ENCODE measurements around the gene ASH1L.
"Not testable (repeated sequence)": the region's sequence is repeated elsewhere in the genome, so short reads cannot be mapped to it uniquely, and the experiment has no call there.

Gene ASH1L

GRCh38 chr1:155526356-155526755, 36.2 kb downstream of the ASH1L start:
- Mint-ChIP-seq H3K4me3 (no peak overlapping the region), H3K4me1 (peaks cover 58% of the 10 kb centered on the region), H3K36me3 (peaks cover 7% of the 10 kb centered on the region), H3K9me3 (no peaks in the 10 kb centered on the region), H3K27me3 (no peaks in the 10 kb centered on the region), H3K27ac (no peak overlapping the region)

GRCh38 chr1:155522069-155522468, 40.5 kb downstream of the ASH1L start:
- peaks cover 71% of the 10 kb centered on the region for H3K4me1 Mint-ChIP-seq
- H3K9me3 Mint-ChIP-seq: no peaks in the 10 kb centered on the region
- H3K36me3 Mint-ChIP-seq: peaks cover 12% of the 10 kb centered on the region
- no peak overlapping the region for H3K4me3 Mint-ChIP-seq
- H3K27ac Mint-ChIP-seq: peak overlapping the region; percentile 23
- no peaks in the 10 kb centered on the region for H3K27me3 Mint-ChIP-seq

GRCh38 chr1:155518484-155518883, 44.1 kb downstream of the ASH1L start:
- H3K27ac Mint-ChIP-seq: peak overlapping the region; percentile 41
- peaks cover 80% of the 10 kb centered on the region for H3K4me1 Mint-ChIP-seq
- peaks cover 14% of the 10 kb centered on the region for H3K36me3 Mint-ChIP-seq
- H3K4me3 Mint-ChIP-seq: no peak overlapping the region
- H3K9me3 Mint-ChIP-seq: no peaks in the 10 kb centered on the region
- H3K27me3 Mint-ChIP-seq: no peaks in the 10 kb centered on the region

- H3K9me3 Mint-ChIP-seq: no peaks in the 10 kb centered on the region
- H3K27ac Mint-ChIP-seq: peak overlapping the region; percentile 74
- H3K36me3 Mint-ChIP-seq: peaks cover 7% of the 10 kb centered on the region
- peaks cover 59% of the 10 kb centered on the region for H3K4me1 Mint-ChIP-seq
- peak overlapping the region; percentile 81 for H3K4me3 Mint-ChIP-seq
- no peaks in the 10 kb centered on the region for H3K27me3 Mint-ChIP-seq
Measured at GRCh38 chr1:155514582-155515187, 47.9 kb downstream of the ASH1L start.

- Mint-ChIP-seq H3K9me3 (no peaks in the 10 kb centered on the region), H3K36me3 (peaks cover 4% of the 10 kb centered on the region), H3K4me3 (peak overlapping the region; percentile 40), H3K4me1 (peaks cover 59% of the 10 kb centered on the region), H3K27me3 (no peaks in the 10 kb centered on the region), H3K27ac (no peak overlapping the region)
Measured at GRCh38 chr1:155513300-155513916, 49.2 kb downstream of the ASH1L start.

GRCh38 chr1:155511385-155511784, 51.2 kb downstream of the ASH1L start:
- H3K27ac Mint-ChIP-seq, H3K36me3 Mint-ChIP-seq, H3K27me3 Mint-ChIP-seq, H3K9me3 Mint-ChIP-seq, H3K4me3 Mint-ChIP-seq: not testable (repeated sequence)
- H3K4me1 Mint-ChIP-seq: peaks cover 55% of the 10 kb centered on the region

GRCh38 chr1:155509064-155509463, 53.5 kb downstream of the ASH1L start:
- Mint-ChIP-seq H3K27ac (no peak overlapping the region), H3K27me3 (no peaks in the 10 kb centered on the region), H3K9me3 (no peaks in the 10 kb centered on the region), H3K36me3 (peaks cover 3% of the 10 kb centered on the region), H3K4me1 (peaks cover 43% of the 10 kb centered on the region), H3K4me3 (no peak overlapping the region)

- Mint-ChIP-seq H3K27ac (no peak overlapping the region), H3K36me3 (peaks cover 3% of the 10 kb centered on the region), H3K4me3 (peak overlapping the region; percentile 40), H3K27me3 (no peaks in the 10 kb centered on the region), H3K4me1 (peaks cover 37% of the 10 kb centered on the region), H3K9me3 (no peaks in the 10 kb centered on the region)
Measured at GRCh38 chr1:155507945-155508344, 54.7 kb downstream of the ASH1L start.

- not testable (repeated sequence) for H3K9me3 Mint-ChIP-seq, H3K4me3 Mint-ChIP-seq, H3K36me3 Mint-ChIP-seq, H3K27me3 Mint-ChIP-seq, H3K27ac Mint-ChIP-seq
- H3K4me1 Mint-ChIP-seq: peaks cover 33% of the 10 kb centered on the region
Measured at GRCh38 chr1:155505963-155506362, 56.6 kb downstream of the ASH1L start.

- Mint-ChIP-seq H3K36me3 (peaks cover 3% of the 10 kb centered on the region), H3K4me3 (no peak overlapping the region), H3K4me1 (peaks cover 47% of the 10 kb centered on the region), H3K9me3 (no peaks in the 10 kb centered on the region), H3K27ac (no peak overlapping the region), H3K27me3 (no peaks in the 10 kb centered on the region)
Measured at GRCh38 chr1:155504207-155504606, 58.4 kb downstream of the ASH1L start.

- Mint-ChIP-seq H3K27me3 (no peaks in the 10 kb centered on the region), H3K27ac (peak overlapping the region; percentile 6), H3K36me3 (no peaks in the 10 kb centered on the region), H3K4me3 (no peak overlapping the region), H3K9me3 (no peaks in the 10 kb centered on the region), H3K4me1 (peaks cover 43% of the 10 kb centered on the region)
Measured at GRCh38 chr1:155499953-155500639, 62.5 kb downstream of the ASH1L start.

- H3K27ac Mint-ChIP-seq: peak overlapping the region; percentile 6
- peaks cover 2% of the 10 kb centered on the region for H3K36me3 Mint-ChIP-seq
- no peak overlapping the region for H3K4me3 Mint-ChIP-seq
- no peaks in the 10 kb centered on the region for H3K27me3 Mint-ChIP-seq
- no peaks in the 10 kb centered on the region for H3K9me3 Mint-ChIP-seq
- peaks cover 46% of the 10 kb centered on the region for H3K4me1 Mint-ChIP-seq
Measured at GRCh38 chr1:155499263-155499662, 63.3 kb downstream of the ASH1L start.

- H3K36me3 Mint-ChIP-seq, H3K9me3 Mint-ChIP-seq, H3K4me3 Mint-ChIP-seq, H3K27me3 Mint-ChIP-seq, H3K27ac Mint-ChIP-seq: not testable (repeated sequence)
- H3K4me1 Mint-ChIP-seq: peaks cover 37% of the 10 kb centered on the region
Measured at GRCh38 chr1:155493595-155493994, 69.0 kb downstream of the ASH1L start.

- H3K9me3 Mint-ChIP-seq, H3K36me3 Mint-ChIP-seq, H3K27ac Mint-ChIP-seq, H3K27me3 Mint-ChIP-seq, H3K4me3 Mint-ChIP-seq: not testable (repeated sequence)
- peaks cover 15% of the 10 kb centered on the region for H3K4me1 Mint-ChIP-seq
Measured at GRCh38 chr1:155488419-155488818, 74.2 kb downstream of the ASH1L start.

GRCh38 chr1:155487541-155487940, 75.1 kb downstream of the ASH1L start:
- Mint-ChIP-seq H3K27ac (no peak overlapping the region), H3K4me3 (no peak overlapping the region), H3K27me3 (no peaks in the 10 kb centered on the region), H3K4me1 (peaks cover 19% of the 10 kb centered on the region), H3K36me3 (peaks cover 4% of the 10 kb centered on the region), H3K9me3 (no peaks in the 10 kb centered on the region)

- not testable (repeated sequence) for H3K27me3 Mint-ChIP-seq, H3K4me3 Mint-ChIP-seq, H3K27ac Mint-ChIP-seq, H3K9me3 Mint-ChIP-seq, H3K36me3 Mint-ChIP-seq
- H3K4me1 Mint-ChIP-seq: peaks cover 19% of the 10 kb centered on the region
Measured at GRCh38 chr1:155486952-155487351, 75.7 kb downstream of the ASH1L start.

Measured in activated naive CD4-positive, alpha-beta T cell treated with anti-CD3 and anti-CD28 coated beads, Interleukin-2, amount 50 U/mL, for 24 hours (primary cell).